ENCODE results near the gene LSM5.

The LSM5 gene

GRCh38 chr7:32447218-32447617 is 43.0 kb downstream of the LSM5 start:
- no peak for TF ChIP-seq GATA2 (IDR thresholded peaks at IDR 0.05; ENCODE audit: low read depth, low read length)
- TF ChIP-seq GATA3 (IDR thresholded peaks at IDR 0.05; ENCODE audit: low read depth, low read length), result no peak

- TF ChIP-seq GATA3 (IDR thresholded peaks at IDR 0.05; ENCODE audit: low read depth, low read length), result no peak
- TF ChIP-seq GATA2 (IDR thresholded peaks at IDR 0.05; ENCODE audit: low read depth, low read length), result no peak
Measured at GRCh38 chr7:32436146-32436928, 53.8 kb downstream of the LSM5 start.

Measured in SH-SY5Y (cell line).